ENCODE results near the gene GRK3. TPM values are rescaled to one million over a fixed set of nuclear protein-coding genes. Genes with fewer than 3 reads are reported as not detected.
"Not testable (repeated sequence)": the region's sequence is repeated elsewhere in the genome, so short reads cannot be mapped to it uniquely, and the experiment has no call there.

The GRK3 gene
- total RNA-seq, 1 experiment from 2014 or later: 0.37 TPM

DNA sequence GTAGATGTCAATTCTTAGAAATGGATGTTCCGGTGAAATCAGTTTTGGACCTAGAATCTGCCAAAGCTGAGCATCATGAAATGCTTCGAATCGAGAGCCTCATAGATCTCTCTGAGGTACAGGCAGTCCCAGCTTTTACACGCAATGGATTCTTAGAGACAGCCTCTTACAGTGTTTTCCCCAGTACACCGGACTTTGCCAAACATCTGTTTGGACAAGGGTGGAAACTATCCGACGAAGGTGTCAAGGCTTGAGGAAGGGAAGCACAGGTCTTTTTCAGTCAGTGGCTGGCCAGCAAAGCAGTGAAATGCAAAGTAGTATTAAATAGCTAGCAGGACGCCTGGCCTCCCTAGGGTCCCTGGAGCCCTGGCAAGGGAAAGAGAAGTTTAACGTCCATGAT lies 4.9 kb downstream of the GRK3 start:
- Histone ChIP-seq H3K4me2 (no peak overlapping the region), H3F3A (ENCODE audit: insufficient read depth, low read depth) (no peaks in the 10 kb centered on the region), H3K27ac (no peak overlapping the region), H3K36me3 (ENCODE audit: low read depth) (no peaks in the 10 kb centered on the region), H2AFZ (no peak overlapping the region), H3K27me3 (ENCODE audit: insufficient read depth, low read depth) (peaks cover 33% of the 10 kb centered on the region; the same call in 1 of the 2 replicates), H3K4me3 (no peak overlapping the region), H3K79me2 (ENCODE audit: low read depth) (no peaks in the 10 kb centered on the region), H3K9me2 (ENCODE audit: insufficient read depth) (no peaks in the 10 kb centered on the region), H3K9me3 (ENCODE audit: insufficient read depth, low read depth) (no peaks in the 10 kb centered on the region), H4K20me1 (ENCODE audit: insufficient read depth) (no peaks in the 10 kb centered on the region), H3K4me1 (replicated peaks; ENCODE audit: insufficient read depth) (no peaks in the 10 kb centered on the region)
- DNase-seq: no peak
- CTCF ChIA-PET: no interaction called here
- no peak for TF ChIP-seq CTCF (conservative IDR thresholded peaks at IDR 0.05)
- no peak for TF ChIP-seq EZH2 (IDR thresholded peaks at IDR 0.05; ENCODE audit: low read depth)
- no TSS peak for BruUV-seq (replicated peaks)
- POLR2A ChIA-PET (ENCODE audit: unreplicated experiment): no interaction called here
- intact Hi-C loops (cut with micrococcal nuclease; ENCODE audit: unreplicated experiment): no loop called here

- no peaks in the 10 kb centered on the region for H3K9me2 ChIP-seq (ENCODE audit: insufficient read depth)
- POLR2A ChIA-PET (ENCODE audit: unreplicated experiment): no interaction called here
- intact Hi-C loops (cut with micrococcal nuclease; ENCODE audit: unreplicated experiment): loop anchor here (10.0 kb wide), 1 partner anchor 205 kb away; no protein-coding TSS in a partner anchor
- no peaks in the 10 kb centered on the region for H3K36me3 ChIP-seq (ENCODE audit: low read depth)
- no peak for TF ChIP-seq CTCF (conservative IDR thresholded peaks at IDR 0.05)
- TF ChIP-seq EZH2 (IDR thresholded peaks at IDR 0.05; ENCODE audit: low read depth): no peak
- H2AFZ ChIP-seq: no peak overlapping the region
- H3K27ac ChIP-seq: no peak overlapping the region
- H4K20me1 ChIP-seq (ENCODE audit: insufficient read depth): no peaks in the 10 kb centered on the region
- peaks cover 32% of the 10 kb centered on the region; the same call in 1 of the 2 replicates for H3K27me3 ChIP-seq (ENCODE audit: insufficient read depth, low read depth)
- no peaks in the 10 kb centered on the region for H3K79me2 ChIP-seq (ENCODE audit: low read depth)
- H3K4me1 ChIP-seq (replicated peaks; ENCODE audit: insufficient read depth): no peaks in the 10 kb centered on the region
- DNase-seq: no peak
- no peak overlapping the region for H3K4me3 ChIP-seq
- H3K4me2 ChIP-seq: no peak overlapping the region
- H3K9me3 ChIP-seq (ENCODE audit: insufficient read depth, low read depth): no peaks in the 10 kb centered on the region
- CTCF ChIA-PET: no interaction called here
- no TSS peak for BruUV-seq (replicated peaks)
- H3F3A ChIP-seq (ENCODE audit: insufficient read depth, low read depth): no peaks in the 10 kb centered on the region
These were observed 5.5 kb downstream of the GRK3 start for GRCh38 chr22:25569983-25570382.

DNA sequence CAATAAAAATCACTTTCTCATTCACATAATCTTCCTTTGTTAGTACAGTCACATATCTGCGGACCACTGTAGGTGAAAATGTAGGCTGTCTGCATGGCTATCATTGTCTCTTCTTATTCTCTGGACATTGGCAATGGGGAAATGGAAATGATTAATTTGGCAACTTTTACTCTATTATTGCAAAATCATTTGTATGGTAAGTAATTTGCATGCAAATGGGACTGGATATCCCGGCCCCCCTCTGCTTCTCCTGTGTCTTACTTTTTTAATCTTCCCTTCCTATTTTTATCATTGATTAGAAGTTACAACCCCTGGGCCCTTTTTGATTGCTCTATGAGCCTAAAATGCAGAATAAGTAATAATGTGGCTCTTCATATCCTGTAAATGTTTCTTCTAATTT lies 6.0 kb downstream of the GRK3 start:
- Histone ChIP-seq H3K36me3 (ENCODE audit: low read depth) (no peaks in the 10 kb centered on the region), H2AFZ (no peak overlapping the region), H3K4me2 (no peak overlapping the region), H3K27me3 (ENCODE audit: insufficient read depth, low read depth) (peaks cover 27% of the 10 kb centered on the region; the same call in 1 of the 2 replicates), H3F3A (ENCODE audit: insufficient read depth, low read depth) (no peaks in the 10 kb centered on the region), H3K9me2 (ENCODE audit: insufficient read depth) (no peaks in the 10 kb centered on the region), H4K20me1 (ENCODE audit: insufficient read depth) (no peaks in the 10 kb centered on the region), H3K4me3 (no peak overlapping the region), H3K9me3 (ENCODE audit: insufficient read depth, low read depth) (no peaks in the 10 kb centered on the region), H3K79me2 (ENCODE audit: low read depth) (no peaks in the 10 kb centered on the region), H3K27ac (no peak overlapping the region), H3K4me1 (replicated peaks; ENCODE audit: insufficient read depth) (no peaks in the 10 kb centered on the region)
- intact Hi-C loops (cut with micrococcal nuclease; ENCODE audit: unreplicated experiment): loop anchor here (10.0 kb wide), 1 partner anchor 204 kb away; no protein-coding TSS in a partner anchor
- no TSS peak for BruUV-seq (replicated peaks)
- CTCF ChIA-PET: no interaction called here
- POLR2A ChIA-PET (ENCODE audit: unreplicated experiment): no interaction called here
- no peak for DNase-seq
- TF ChIP-seq CTCF (conservative IDR thresholded peaks at IDR 0.05) (no peak), EZH2 (IDR thresholded peaks at IDR 0.05; ENCODE audit: low read depth) (no peak)

GRCh38 chr22:25571969-25572707 lies 7.7 kb downstream of the GRK3 start:
- DNase-seq; H3K9me2 ChIP-seq (ENCODE audit: insufficient read depth); H3K4me3 ChIP-seq; H3K79me2 ChIP-seq (ENCODE audit: low read depth); H3K4me2 ChIP-seq; H3F3A ChIP-seq (ENCODE audit: insufficient read depth, low read depth); H3K4me1 ChIP-seq (replicated peaks; ENCODE audit: insufficient read depth); H3K27ac ChIP-seq; H4K20me1 ChIP-seq (ENCODE audit: insufficient read depth); POLR2A ChIA-PET (ENCODE audit: unreplicated experiment); BruUV-seq (replicated peaks); H3K9me3 ChIP-seq (ENCODE audit: insufficient read depth, low read depth); H2AFZ ChIP-seq; CTCF ChIA-PET; H3K36me3 ChIP-seq (ENCODE audit: low read depth): not testable (repeated sequence)
- H3K27me3 ChIP-seq (ENCODE audit: insufficient read depth, low read depth): peaks cover 22% of the 10 kb centered on the region; the same call in 1 of the 2 replicates
- intact Hi-C loops (cut with micrococcal nuclease; ENCODE audit: unreplicated experiment): loop anchor here (10.0 kb wide), 1 partner anchor 203 kb away; no protein-coding TSS in a partner anchor
